Spleen (tissue), 7 donors: ENCODE results near the gene MSH3.

Source experiments
- CTCF ChIP-seq, 11 experiments: fragments of 200-600 bp in 7 of 11; fragments of 450-650 bp in 4 of 11; sonication (generic) in 4 of 11; IDR thresholded peaks in 8 of 11; conservative IDR thresholded peaks in 3 of 11; 1 replicate in 7 of 11; 2 replicates in 4 of 11; pipeline versions ENCODE4 v1.4.0 to v1.8.0; 2016 to 2021; ENCODE audit warnings: antibody characterized with exemption in 11 of 11, inconsistent platforms in 4 of 11, mild to moderate bottlenecking in 1 of 11
- POLR2AphosphoS5 ChIP-seq, 3 donors: sonication (generic); formaldehyde crosslinking; IDR thresholded peaks; one replicate each; pipeline ENCODE4 v1.5.1; 2017; ENCODE audit warnings: antibody characterized with exemption in 3 of 3
- donor health status: DM: no; HTN: no; CAD: no; lungs with moderate emphysema.
- donor health status: DM: no; HTN: no; CAD: no.
- donor health status: DM: no; HTN: no; CAD: no.

- TF ChIP-seq POLR2AphosphoS5 (IDR thresholded peaks at IDR 0.05), result no peak
- no peak for TF ChIP-seq CTCF (IDR thresholded peaks at IDR 0.05 in 8 of 11, conservative IDR thresholded peaks at IDR 0.05 in 3 of 11)
Measured at GRCh38 chr5:80704221-80704620, 49.8 kb downstream of the MSH3 start.
